ELR (cell line): Measurements from ENCODE around the gene TMEM183A.
A peak's percentile ranks its signal among the peaks of the same experiment; 100 is the strongest.
"Not testable (repeated sequence)": the region's sequence is repeated elsewhere in the genome, so short reads cannot be mapped to it uniquely, and the experiment has no call there.

Source experiments
- DNase-seq: peaks from one replicate; pipeline ENCODE4 v3.0.0-alpha.2; 2015; ENCODE audit warnings: low read depth

TMEM183A gene

GRCh38 chr1:203006948-203007871, at the start of gene TMEM183A:
TMEM183A (plus strand) TSS chr1:203007374; CDS start chr1:203007466, 92 bp downstream.
- peak; percentile 99 for DNase-seq

- peak; percentile 90 for DNase-seq
Measured at GRCh38 chr1:202957733-202958543, 49.2 kb upstream of the TMEM183A start, which contains the start of gene ADIPOR1. ADIPOR1 (minus strand) TSS chr1:202958312; CDS start chr1:202951070, 7,242 bp downstream.

GRCh38 chr1:202958544-202959275, 48.5 kb upstream of the TMEM183A start:
- DNase-seq: no peak

GRCh38 chr1:202959276-202959620, 47.9 kb upstream of the TMEM183A start:
- peak; percentile 77 for DNase-seq

GRCh38 chr1:202961220-202961880, 45.8 kb upstream of the TMEM183A start:
- DNase-seq: no peak

- DNase-seq: peak; percentile 38
Measured at GRCh38 chr1:202964791-202965410, 42.3 kb upstream of the TMEM183A start.

- DNase-seq: no peak
Measured at GRCh38 chr1:202965422-202965821, 41.8 kb upstream of the TMEM183A start.

GRCh38 chr1:202966006-202966898, 40.9 kb upstream of the TMEM183A start:
- no peak for DNase-seq

GRCh38 chr1:202967684-202968281, 39.4 kb upstream of the TMEM183A start:
- DNase-seq: peak; percentile 25

GRCh38 chr1:202968351-202968750, 38.8 kb upstream of the TMEM183A start:
- DNase-seq: no peak

GRCh38 chr1:202968895-202969295, 38.3 kb upstream of the TMEM183A start:
- peak; percentile 83 for DNase-seq

- DNase-seq: no peak
Measured at GRCh38 chr1:202972046-202972445, 35.1 kb upstream of the TMEM183A start.

- DNase-seq: no peak
Measured at GRCh38 chr1:202974856-202975255, 32.3 kb upstream of the TMEM183A start.

- no peak for DNase-seq
Measured at GRCh38 chr1:202976633-202977032, 30.5 kb upstream of the TMEM183A start.

GRCh38 chr1:202979459-202979858, 27.7 kb upstream of the TMEM183A start:
- DNase-seq: no peak

- no peak for DNase-seq
Measured at GRCh38 chr1:202981939-202982338, 25.2 kb upstream of the TMEM183A start.

GRCh38 chr1:202982715-202983430, 24.3 kb upstream of the TMEM183A start:
- no peak for DNase-seq

GRCh38 chr1:202986120-202986519, 21.1 kb upstream of the TMEM183A start:
- not testable (repeated sequence) for DNase-seq

GRCh38 chr1:202987255-202987654, 19.9 kb upstream of the TMEM183A start:
- DNase-seq: no peak
